ENCODE measurements around the gene CHST1.

CHST1 gene, protein sequence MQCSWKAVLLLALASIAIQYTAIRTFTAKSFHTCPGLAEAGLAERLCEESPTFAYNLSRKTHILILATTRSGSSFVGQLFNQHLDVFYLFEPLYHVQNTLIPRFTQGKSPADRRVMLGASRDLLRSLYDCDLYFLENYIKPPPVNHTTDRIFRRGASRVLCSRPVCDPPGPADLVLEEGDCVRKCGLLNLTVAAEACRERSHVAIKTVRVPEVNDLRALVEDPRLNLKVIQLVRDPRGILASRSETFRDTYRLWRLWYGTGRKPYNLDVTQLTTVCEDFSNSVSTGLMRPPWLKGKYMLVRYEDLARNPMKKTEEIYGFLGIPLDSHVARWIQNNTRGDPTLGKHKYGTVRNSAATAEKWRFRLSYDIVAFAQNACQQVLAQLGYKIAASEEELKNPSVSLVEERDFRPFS

DNA sequence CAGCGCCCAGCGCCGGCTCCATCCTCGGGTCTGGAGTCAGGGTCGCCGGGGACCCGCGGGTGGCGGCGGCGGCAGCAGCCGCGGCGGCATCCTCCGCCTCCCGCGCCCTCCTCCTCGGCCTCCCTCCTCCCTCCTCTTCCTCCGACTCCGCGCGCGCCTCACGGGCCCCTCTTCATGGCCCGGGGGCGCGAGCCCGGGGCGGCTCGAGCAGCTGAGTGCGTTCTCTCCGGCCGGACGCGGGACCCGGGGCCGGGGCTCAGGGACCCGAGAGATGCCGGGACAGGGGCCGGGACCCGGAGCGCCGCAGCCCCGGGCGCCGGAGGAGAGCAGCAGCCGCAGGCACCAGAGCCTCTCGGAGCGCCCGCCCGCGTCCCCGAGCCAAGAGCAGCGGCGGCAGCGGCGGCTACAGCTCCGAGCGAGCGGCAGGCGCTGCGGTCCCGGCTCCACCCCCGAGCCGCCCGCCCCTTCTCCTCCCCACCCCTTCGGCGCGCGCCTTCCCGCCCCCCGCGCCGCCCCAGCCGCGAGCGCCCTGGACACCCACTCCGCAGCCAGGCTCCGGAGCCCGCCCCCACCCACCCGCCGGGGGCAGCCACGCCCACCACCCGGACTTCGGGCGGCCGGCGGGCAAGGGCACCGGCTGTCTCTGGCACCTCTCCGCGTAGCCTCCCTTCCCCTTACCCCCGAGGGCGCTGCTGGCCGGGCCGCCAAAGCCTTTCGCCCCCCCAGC, at the start of gene CHST1:
TSS of gene CHST1 (minus strand) at position 417 of the 727 bp plus-strand sequence. CDS start 14,699 bp downstream, outside the sequence.
- TF ChIP-seq, protein P1, sequence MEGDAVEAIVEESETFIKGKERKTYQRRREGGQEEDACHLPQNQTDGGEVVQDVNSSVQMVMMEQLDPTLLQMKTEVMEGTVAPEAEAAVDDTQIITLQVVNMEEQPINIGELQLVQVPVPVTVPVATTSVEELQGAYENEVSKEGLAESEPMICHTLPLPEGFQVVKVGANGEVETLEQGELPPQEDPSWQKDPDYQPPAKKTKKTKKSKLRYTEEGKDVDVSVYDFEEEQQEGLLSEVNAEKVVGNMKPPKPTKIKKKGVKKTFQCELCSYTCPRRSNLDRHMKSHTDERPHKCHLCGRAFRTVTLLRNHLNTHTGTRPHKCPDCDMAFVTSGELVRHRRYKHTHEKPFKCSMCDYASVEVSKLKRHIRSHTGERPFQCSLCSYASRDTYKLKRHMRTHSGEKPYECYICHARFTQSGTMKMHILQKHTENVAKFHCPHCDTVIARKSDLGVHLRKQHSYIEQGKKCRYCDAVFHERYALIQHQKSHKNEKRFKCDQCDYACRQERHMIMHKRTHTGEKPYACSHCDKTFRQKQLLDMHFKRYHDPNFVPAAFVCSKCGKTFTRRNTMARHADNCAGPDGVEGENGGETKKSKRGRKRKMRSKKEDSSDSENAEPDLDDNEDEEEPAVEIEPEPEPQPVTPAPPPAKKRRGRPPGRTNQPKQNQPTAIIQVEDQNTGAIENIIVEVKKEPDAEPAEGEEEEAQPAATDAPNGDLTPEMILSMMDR (IDR thresholded peaks at IDR 0.05; ENCODE audit: low read depth, low read length) = no peak
- peak in 1 of 2 donors; percentile 65 for DNase-seq (ENCODE audit: low read depth in 2 of 2)
- H3K4me3 ChIP-seq (replicated peaks in 1 of 2; ENCODE audit: low read depth in 2 of 2, low read length in 2 of 2) = peak within 1 kb of the TSS; percentile 53 to 58

DNA sequence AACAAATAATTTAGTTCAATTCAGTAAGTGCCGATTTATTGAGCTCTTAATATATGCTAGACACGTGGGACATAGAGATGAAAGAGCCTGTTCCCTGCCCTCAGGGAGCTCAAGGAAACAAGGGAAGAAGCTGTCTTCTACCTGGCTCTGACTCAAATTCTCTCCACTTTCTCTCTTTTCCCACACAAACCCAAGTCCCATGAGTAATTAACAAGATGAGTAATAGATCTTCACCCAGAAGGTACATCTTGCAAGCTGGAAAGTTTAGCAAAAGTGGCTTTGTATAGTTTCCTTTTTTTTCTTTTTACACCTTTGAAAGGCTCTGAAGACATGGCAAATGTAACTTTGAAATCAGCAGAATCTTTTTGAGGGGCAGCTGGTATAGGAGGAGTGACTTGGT, 48.2 kb upstream of the CHST1 start:
- TF ChIP-seq, protein P1 (IDR thresholded peaks at IDR 0.05; ENCODE audit: low read depth, low read length) = no peak
- no peak for DNase-seq (ENCODE audit: low read depth in 2 of 2)
- H3K4me3 ChIP-seq (replicated peaks in 1 of 2; ENCODE audit: low read depth in 2 of 2, low read length in 2 of 2) = no peak overlapping the region

DNA sequence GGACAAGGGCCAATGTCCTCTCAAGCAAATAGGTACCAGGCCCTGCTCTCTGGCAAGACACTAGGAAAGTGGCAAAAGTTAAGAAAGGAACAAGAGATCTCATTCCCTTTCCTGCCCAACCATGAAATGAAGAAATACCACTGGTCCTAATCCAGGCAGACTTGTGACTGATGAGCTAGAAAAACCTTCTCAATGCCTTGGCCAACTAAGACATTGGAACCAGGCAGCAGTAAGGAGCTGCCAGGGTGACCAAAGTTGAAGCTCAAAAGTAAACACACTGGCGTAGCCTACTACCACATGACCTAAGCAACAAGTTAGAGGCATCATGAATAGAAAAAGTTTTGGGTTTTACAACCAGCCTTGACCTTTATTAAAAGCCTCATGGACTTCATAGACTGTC, 45.1 kb upstream of the CHST1 start:
- DNase-seq (ENCODE audit: low read depth in 2 of 2) = no peak
- TF ChIP-seq, protein P1 (IDR thresholded peaks at IDR 0.05; ENCODE audit: low read depth, low read length) = no peak
- H3K4me3 ChIP-seq (replicated peaks in 1 of 2; ENCODE audit: low read depth in 2 of 2, low read length in 2 of 2) = no peak overlapping the region

DNA sequence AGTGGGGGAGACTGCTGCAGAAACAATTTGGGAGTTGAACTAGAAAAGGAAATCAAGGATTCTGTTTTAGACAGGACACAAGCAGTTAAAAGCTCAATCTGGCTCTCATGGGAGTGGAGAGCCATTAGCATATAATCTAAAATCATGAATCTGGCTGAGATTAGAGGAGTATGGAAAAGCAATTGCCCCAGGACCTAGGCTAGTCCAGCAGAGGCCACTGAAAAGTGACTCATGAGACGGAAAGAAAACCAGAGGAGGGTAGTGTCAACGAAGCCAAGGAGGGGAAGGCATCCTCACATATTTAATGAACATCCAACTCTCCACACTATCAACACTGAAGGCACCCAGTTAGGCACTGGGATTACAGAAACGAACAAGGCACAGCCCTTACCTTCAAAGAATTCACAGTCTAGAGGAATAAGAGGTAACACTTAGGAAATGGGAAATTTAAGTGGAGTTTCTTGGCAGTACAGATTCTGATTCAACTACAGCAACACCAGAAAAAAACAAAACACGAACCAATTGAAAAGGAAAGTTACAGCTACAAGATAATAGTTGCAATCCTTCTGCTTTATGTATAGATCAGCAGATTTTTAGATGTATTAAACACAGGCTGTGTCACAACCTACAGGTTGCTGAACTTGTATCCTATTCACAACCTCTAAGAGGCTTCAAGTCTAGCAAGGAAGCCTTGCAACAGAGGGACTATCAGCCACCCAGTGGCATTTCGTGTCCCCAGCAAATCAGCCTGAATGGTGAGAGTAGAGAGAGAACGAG, 43.7 kb upstream of the CHST1 start:
- TF ChIP-seq, protein P1 (IDR thresholded peaks at IDR 0.05; ENCODE audit: low read depth, low read length) = no peak
- DNase-seq (ENCODE audit: low read depth in 2 of 2) = no peak

DNA sequence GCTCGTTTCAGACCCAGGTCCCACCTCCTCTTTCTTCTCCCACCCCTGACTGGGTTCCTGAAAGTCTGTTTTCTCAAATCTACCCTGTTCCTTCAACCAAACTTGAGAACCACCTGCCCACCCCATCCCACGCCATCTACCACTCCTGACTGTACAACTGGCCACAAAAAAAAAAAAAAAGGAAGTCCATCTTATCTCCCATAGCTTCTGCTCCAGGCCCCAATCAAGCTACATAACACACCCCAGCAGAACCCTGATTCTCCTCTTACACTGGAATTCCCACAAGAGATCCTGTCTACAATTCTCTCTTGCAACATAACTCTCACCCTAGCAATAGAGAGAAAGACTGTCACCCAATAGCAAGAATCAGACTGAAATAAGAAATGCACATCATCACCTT, 39.2 kb upstream of the CHST1 start:
- TF ChIP-seq, protein P1 (IDR thresholded peaks at IDR 0.05; ENCODE audit: low read depth, low read length) = no peak
- no peak overlapping the region for H3K4me3 ChIP-seq (replicated peaks in 1 of 2; ENCODE audit: low read depth in 2 of 2, low read length in 2 of 2)
- no peak for DNase-seq (ENCODE audit: low read depth in 2 of 2)

More for the DNA sequence above, 43.7 kb upstream of the CHST1 start:
- no peak overlapping the region for H3K4me3 ChIP-seq (replicated peaks in 1 of 2; ENCODE audit: low read depth in 2 of 2, low read length in 2 of 2)

DNA sequence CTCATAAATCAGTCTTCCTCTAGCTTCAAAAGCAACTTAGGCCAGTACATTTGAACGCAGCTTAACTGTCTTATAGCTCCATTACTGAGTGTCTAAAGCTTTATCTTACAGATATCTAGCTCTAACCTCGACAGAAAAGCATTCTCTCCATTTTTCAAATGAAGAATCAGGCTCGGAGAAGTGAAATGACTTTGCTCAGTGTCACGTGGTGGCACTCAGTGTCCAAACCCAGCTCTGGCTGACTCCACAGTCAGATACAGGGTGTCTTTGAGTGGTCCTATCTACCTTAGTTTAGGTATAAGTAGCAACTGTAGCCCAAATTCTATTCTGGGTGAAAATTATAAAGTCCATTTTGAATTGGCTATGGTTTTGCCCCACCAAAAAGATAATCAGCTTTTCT, 38.7 kb upstream of the CHST1 start:
- no peak for DNase-seq (ENCODE audit: low read depth in 2 of 2)
- H3K4me3 ChIP-seq (replicated peaks in 1 of 2; ENCODE audit: low read depth in 2 of 2, low read length in 2 of 2) = no peak overlapping the region
- TF ChIP-seq, protein P1 (IDR thresholded peaks at IDR 0.05; ENCODE audit: low read depth, low read length) = no peak

Measured in cardiac fibroblast (primary cell).